GM21576 (cell line): ENCODE results near the gene HPD.
"Not testable (repeated sequence)": the region's sequence is repeated elsewhere in the genome, so short reads cannot be mapped to it uniquely, and the experiment has no call there.

Experiments
- ATAC-seq: cut with Tn5 transposase; IDR thresholded peaks from one replicate; pipeline ENCODE4 v1.9.1; 2021; ENCODE audit warnings: mild to moderate bottlenecking, moderate library complexity; ENCODE audit not compliant: unreplicated experiment

HPD gene

DNA sequence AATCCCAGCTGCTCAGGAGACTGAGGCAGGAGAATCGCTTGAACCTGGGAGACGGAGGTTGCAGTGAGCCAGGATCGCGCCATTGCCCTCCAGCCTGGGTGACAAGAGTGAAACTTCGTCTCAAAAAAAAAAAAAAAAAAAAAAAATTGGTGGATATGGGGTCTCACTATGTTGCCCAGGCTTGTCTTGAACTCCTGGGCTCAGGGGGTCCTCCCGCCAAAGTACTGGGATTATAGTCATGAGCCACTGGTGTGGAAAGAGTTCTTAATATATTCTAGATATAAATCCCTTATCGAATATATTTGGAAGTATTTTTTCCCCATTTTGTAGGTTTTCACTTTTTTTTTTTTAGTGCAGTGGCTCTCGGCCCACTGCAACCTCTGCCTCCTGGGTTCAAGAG is 10.6 kb upstream of the HPD start:
- not testable (repeated sequence) for ATAC-seq

- no peak for ATAC-seq
These were observed 7.7 kb upstream of the HPD start for GRCh38 chr12:121866331-121866730.

DNA sequence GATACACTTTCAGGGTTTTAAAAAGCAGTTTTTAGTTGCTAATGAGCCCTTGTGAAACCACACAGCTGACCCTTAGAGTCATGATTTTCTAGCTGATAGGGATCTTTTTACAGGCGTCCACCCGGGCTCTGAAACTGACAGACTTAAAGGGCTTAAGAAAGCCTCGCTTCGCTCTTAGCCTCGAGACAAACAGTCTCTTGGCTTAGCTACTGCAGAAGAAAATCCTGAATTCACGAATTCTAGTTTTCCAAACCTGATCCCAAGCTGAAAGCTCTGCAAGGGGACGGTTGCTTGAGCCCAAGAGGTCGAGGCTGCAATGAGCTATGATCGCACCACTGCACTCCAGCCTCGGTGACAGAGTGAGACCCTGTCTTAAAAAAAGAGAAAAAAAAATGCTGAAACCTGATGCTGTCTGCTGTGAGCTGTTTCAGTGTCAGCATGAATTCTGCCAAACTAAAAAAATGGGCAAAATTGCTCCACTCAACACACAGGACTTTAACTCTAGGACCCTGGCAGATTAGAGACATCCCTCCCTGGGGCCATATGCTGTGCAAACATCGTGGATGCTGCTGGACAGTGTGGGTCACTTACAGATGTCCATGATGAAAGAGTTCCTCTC is 3.1 kb upstream of the HPD start:
- ATAC-seq = no peak

DNA sequence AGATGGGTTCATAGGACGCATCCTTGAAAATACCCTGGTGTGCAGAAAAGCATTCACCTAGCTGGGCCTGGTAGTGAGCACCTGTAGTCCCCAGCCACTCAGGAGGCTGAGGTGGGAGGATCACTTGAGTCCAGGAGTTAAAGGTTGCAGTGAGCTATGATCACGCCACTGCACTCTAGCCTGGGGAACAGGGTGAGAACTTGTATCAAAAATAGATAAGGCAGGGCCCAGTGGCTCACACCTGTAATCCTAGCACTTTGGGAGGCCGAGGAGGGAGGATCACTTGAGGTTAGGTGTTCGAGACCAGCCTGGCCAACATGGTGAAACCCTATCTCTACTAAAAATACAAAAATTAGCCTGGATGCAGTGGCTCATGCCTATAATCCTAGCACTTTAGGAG is 2.0 kb upstream of the HPD start:
- ATAC-seq = not testable (repeated sequence)

DNA sequence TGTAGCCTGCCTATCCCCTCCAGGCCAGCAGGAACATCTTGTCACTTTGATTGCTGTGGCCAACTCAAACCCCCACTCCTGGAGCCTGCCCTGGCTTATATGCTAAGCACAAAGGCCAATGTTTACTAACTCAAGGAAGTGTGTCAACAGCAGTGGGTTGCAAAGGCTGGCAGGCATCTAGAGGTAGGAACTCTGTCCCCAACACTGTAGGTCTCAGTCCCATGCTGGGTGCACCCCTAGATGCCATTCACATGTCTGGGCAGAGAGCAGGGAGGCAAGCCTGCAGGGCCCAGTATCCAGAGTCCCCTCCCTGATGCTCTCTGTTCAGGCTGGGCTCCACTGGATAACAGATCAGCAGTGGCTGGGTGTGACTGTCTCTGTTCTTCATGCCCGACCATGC is 1.6 kb upstream of the HPD start:
- no peak for ATAC-seq

GRCh38 chr12:121858318-121858661 is 369 bp downstream of the HPD start:
- no peak for ATAC-seq

GRCh38 chr12:121857322-121858246 is 1.1 kb downstream of the HPD start:
- no peak for ATAC-seq

- ATAC-seq = not testable (repeated sequence)
These were observed 6.3 kb downstream of the HPD start for GRCh38 chr12:121852392-121852791.

DNA sequence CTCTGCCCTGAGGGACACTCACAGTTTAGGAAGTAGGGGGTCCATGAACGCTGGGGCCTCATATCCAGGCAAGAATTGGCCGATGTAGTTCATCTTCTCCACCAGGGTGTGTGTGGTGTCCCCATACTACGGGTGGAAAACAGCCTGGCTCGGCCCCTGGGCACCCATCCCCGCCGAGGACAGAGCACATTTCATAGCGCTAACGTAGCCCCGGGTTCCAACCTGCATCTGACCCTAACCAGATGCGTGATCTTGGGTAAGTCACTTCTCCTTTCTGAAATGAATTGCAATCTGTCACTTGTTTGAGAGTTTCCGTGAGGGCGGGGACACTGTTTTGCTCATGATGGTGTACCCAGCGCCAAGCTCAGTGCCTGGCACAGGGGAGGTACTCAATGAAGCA is 9.0 kb downstream of the HPD start:
- ATAC-seq = no peak

DNA sequence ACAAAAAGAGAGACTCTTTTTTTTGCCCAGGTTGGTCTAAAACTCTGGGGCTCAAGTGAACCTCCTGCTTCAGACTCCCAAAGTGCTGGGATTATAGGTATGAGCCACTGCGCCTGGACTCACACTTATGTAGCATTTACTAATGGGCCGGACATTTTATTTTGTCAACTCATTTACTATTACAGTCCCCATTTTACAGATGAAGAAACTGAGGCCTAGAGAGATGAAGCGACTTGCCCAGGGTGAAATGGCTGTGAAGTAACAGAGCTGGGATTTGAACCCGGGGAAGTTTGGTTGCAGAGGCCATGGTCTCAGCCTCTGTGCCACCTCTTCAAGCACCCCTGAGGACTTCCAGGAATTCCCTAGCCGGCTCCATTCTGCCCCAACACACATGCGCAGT is 9.4 kb downstream of the HPD start:
- ATAC-seq = no peak

GRCh38 chr12:121845701-121846100 is 13.0 kb downstream of the HPD start:
- no peak for ATAC-seq

GRCh38 chr12:121843236-121843982 is 15.2 kb downstream of the HPD start:
- ATAC-seq = no peak

- ATAC-seq = no peak
These were observed 18.5 kb downstream of the HPD start for GRCh38 chr12:121839993-121840761.

DNA sequence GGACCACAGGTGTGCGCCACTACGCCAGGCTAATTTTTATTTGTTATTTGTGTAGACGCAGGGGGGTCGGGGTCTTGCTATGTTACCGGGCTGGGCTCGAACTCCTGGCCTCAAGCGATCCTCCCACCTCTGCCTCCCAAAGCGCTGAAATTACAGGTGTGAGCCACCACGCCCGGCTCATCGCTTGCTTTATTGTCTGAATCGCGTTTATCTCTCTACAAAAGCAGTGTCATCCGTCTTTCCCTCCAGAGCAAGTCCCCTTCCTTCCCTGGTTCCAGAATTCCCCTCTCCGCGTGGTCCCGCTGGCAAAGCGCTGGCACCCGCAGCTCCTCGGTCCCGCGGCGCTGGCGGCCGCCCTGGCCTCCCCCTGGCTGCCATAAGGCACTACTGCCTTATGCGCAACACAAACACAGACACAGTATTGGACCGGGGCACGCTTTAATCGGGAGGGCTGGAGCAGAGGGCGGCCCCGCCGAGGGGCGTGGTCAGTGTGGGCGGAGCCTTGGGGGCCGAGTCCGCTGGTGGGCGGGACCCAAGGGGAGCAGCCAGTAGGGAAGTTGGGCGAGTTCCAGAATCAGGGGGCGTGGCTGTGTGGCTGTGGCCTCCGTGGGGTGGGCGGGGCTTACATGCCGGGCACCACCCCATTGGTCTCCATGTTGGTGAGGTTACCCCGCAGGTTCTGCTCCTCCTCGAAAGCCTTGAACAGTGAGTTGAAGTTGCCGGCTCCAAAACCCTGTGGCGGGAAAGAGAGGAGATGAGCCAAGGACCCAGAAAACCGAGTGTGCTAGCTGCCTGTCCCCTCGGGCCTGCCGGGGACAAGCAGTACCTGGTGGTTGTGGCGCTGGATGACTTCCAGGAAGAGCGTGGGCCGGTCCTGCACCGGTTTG is 19.3 kb downstream of the HPD start:
- ATAC-seq = peak; percentile 95

DNA sequence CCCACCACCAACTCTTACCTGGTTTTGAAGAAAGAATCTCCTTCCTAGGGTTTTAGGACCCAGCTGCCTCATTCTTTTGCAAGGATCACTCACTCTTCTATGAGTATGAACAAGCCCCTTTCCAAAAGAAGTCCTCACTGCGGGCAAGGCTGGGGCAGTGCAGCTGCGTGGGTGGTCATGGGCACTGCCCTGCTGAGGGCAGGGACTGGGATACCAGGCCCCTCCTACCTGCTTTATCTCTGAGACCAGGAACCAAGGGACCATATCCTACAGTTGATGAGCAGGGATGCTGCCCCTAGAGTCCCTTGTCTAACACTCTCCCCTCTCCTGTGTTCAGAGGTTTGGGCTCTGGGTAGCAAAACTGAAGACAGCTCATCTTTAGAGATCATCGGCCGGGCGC is 20.5 kb downstream of the HPD start:
- no peak for ATAC-seq

- no peak for ATAC-seq
These were observed 21.0 kb downstream of the HPD start for GRCh38 chr12:121837680-121838079.

- ATAC-seq = no peak
These were observed 27.0 kb downstream of the HPD start for GRCh38 chr12:121831571-121832245.

GRCh38 chr12:121830588-121831265 is 27.9 kb downstream of the HPD start:
- ATAC-seq = no peak

GRCh38 chr12:121830134-121830533 is 28.5 kb downstream of the HPD start:
- ATAC-seq = no peak
